GM18909 (cell line): ENCODE data around the gene STXBP5.

Source experiments
- ATAC-seq: cut with Tn5 transposase; IDR thresholded peaks from one replicate; pipeline ENCODE4 v1.9.1; 2021; ENCODE audit warnings: mild to moderate bottlenecking; ENCODE audit not compliant: unreplicated experiment, poor library complexity

Gene STXBP5

DNA sequence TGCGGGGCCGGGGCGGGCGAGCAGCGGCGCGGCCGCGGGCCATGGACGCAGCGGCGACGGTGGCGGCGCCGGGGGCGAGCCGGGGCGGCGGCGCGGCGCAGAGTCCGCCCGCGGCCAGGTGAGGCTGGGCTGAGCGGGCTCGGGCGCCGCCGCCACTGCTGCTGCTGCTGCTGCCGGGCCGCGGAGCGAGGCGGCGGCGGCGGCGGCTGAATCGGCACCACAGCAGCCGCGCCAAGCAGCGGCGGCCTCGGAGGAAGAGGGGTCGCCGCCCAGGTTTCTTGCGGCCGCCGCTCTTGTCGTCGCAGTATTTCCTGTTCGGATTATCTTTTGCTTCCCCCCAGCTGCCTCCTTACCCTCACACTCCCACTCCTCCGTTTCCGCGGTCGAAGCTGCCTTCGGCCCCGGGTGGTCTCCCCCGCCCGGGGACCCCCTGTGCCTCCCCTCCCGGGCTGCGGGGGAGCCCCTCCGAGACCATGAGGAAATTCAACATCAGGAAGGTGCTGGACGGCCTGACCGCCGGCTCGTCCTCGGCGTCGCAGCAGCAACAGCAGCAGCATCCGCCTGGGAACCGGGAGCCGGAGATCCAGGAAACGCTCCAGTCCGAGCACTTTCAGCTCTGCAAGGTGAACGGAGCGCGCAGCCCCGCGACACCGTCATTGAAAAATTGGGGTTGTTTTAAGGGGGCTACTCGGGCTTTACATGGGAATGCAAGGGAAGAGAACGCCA is at the start of gene STXBP5:
STXBP5 (plus strand) TSS at position 358 of the 726 bp plus-strand sequence; CDS start at position 474, 116 bp downstream.
- ATAC-seq, result peak; percentile 27

DNA sequence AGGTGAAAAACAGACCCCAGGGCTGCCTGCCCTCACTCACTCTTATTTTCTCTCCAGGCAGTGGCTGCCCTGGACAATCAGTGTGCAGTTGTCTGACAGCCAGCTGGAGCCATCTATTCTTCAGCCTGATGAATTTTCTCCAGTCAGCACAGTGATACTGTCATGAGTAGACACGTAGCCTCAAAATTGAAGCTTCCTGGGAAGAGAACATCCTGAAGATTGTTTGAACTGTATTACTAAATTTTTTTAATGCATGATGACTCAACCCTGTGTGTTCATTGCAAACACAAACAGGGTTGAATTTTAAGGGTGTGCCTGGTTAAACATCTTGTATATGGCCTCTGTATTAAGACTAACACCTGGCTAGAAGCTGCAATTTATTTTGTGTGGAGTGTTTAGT is 49.8 kb upstream of the STXBP5 start:
- no peak for ATAC-seq

DNA sequence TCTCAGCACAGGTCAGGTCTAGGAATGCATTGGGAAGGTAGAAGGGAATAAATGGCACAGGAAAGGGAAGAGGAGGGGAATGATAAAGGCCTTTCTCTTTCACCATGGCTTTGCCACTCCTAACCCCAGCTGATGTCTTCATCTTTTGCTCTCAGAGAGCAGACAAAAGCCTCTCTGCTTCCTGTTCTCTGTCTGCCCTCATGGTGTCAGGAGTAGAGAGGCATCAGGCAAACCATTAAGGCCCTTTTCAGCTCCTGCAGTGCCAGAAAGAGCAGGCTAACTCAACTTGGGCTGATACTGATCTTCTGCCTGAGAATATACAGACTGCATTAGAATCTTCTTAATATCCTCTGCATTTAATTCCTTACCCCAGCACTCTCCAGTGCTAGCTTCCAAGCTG is 48.0 kb upstream of the STXBP5 start:
- no peak for ATAC-seq

DNA sequence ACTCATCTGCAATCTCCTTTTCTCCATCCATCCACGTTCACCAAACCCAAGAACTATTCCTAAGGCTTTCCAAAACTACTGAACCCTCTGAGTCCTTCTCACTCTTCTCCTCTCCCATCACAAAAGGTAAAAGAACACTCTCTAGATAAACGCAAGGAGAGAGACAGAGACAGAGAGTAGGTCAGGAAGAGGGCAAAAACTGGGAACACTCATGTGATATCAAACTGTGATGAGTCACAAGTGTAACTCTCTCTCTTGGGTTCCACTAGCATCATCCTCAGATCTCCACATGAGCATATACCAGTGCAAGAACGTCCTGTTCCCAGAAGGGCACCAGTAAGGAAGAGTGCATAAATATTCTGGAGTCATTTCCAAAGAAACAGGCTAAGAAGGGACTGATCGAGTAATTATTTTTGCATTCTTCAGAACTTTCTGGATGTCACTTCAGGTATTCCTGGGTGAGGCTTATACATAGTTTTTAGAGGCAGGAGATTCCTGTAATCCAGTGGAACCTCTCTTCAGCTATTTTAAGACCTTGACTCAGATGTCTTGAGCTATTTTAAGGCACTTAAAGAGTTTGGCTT is 47.3 kb upstream of the STXBP5 start:
- ATAC-seq, result no peak

DNA sequence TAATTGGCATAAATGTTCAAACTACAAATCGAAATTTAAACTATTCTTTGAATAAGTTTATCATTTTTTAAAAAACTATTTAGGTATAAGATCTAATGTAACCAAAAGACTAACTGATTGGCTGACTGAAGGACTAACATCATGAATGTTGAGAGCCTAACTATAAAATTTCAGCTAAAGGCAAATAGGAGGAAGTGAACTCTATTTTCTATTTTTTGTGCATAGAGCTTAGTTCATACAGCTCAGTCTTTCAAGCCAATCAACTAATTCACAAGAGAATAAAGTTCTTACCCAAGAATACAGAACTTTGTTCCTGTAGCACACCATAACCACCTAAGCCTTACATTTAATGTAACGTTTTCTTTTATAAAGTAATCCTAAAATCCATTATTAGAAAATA is 46.3 kb upstream of the STXBP5 start:
- no peak for ATAC-seq

DNA sequence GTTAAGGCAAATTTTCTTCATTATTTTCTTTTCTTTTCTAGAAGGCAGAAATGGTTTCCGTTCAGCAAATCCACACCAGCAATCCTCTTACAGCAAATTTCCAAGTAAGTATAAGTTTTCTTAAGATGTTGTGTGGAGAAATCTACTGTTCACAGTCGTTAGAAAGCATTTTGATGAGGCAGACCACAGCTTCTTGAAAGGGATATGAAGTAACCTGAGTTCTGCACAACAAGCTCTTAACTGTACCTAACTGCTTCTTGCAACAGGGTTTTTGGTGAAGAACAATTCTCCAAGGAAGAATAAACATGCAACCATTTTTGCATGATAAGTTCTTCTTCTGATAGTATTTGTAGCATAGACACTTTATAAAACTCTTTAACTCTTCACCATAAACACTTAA is 45.3 kb upstream of the STXBP5 start:
- ATAC-seq, result no peak

DNA sequence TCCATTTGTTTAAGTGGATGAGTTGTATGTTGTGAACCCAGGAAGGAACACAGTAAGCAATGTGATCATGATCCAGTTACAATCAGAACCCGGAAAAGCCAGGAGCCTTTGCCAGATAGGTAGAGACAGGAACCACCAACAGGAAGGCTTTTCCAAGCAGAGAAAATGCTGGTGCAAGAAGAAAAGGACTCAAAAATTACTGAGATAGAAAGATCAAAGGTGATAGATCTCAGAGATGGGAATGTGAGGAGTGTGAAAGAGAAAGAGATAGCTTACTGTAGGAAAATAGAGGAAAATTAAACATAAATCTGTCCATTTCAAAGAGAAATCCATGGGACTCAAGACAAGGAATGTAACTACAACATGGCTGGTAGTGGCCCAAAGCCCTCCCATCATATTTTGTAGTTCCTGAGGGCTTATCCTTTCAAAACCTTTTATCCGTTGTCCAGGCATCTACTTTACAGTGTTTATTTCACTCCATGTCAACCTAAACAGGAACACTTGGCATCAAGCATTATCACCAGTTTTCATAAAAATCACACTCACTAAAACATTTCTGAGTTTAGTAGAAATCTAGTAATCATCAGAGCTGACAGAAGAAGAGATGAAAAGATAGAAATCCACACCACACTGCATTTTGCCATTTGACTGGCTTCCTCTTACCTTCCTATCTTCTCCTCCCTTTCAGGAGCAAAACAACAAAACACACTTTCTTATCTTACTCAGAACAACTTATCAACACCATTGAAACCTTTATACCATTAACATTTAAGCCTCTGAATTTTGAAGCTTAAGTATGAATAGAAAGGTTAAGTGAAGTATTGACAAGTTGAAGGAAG is 44.5 kb upstream of the STXBP5 start:
- ATAC-seq, result no peak

DNA sequence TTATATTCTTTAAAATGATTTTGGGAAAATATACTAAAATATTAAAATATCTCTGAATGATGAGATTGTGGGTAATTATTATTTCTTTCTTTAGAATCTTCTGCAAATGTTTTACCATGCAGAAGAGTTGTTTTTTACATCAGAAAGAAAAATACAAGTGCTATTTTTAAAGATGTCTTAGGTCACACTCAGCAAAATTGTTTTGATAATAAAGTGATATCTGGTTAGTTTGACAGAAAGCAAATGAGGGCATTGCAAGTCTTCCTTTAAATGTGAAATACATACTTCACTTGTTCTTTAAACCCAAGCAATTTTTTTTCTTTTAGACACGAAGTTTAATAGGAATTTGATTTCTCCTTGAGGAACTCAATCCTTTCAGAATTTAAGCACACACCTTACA is 43.6 kb upstream of the STXBP5 start:
- no peak for ATAC-seq

DNA sequence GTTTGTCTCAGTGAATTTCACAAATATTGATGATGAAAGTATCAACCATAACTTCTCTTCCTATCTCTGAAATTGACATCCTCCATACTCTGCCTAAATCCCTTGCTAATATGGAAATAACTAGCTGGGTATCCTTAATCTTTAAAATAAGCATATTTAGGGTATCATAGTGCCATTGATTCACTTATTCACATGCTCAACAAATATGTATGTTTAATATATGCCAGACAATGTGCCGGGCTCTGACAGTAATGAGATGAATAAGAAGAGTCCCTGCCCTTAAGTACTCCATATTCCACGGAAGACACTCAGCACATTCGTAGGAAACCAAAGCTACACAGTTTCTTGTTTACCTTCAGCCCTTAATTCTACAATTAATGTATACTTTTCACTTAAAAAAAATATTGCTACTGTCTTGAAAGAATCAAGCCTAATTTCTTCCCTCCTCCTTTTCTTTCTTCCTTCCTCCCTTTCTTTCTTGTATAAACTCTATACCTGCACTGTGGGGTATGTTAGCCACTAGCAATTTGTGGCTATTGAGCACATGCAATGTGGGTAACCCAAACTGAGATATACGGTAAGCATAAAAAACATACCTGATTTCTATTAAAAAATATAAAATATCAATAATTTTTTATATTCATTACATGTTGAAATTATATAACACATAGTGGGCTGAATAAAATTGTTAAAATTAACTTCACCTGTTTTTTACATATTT is 42.8 kb upstream of the STXBP5 start:
- ATAC-seq, result no peak

DNA sequence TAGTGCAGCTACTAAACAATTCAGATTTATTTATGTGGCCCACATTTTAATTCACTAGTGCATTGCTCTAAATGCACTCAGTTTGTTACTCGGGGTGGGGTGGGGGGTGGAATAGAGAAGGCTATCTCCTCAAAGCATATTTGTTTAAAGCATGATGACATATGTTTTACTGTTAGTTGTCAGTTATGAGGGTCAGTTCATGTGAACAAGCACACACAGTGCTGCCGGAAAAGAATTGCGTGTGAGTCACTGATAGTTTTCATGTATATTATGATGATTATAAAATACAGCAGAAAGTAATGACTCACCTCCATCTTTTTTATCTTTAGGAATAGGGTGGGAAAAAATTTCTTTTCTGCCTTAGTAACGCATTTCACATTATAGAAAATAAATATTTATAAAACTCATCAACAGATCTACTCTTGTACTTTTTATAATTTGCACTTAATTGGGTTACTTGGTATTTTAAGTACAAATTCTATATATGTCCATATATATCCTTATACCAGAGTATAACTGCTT is 42.2 kb upstream of the STXBP5 start:
- ATAC-seq, result no peak

DNA sequence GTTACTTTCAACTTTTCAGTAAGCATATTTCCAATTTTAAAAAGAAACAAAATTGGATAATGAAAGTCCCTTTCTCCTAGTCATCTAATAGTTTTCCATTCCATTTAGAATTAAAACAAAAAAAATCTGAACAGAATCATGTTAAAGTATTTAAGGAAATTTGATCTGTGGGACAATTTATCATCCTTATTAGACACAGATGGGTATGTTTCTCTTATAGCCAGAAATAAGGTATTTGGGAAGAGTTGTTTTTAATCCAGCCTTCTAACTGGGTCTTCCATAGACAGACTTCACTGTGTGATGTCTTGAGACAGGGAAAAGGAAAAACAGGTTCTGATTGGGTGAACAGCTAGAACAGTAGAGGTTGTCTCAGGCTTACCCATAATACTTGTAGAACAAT is 39.5 kb upstream of the STXBP5 start:
- ATAC-seq, result no peak

DNA sequence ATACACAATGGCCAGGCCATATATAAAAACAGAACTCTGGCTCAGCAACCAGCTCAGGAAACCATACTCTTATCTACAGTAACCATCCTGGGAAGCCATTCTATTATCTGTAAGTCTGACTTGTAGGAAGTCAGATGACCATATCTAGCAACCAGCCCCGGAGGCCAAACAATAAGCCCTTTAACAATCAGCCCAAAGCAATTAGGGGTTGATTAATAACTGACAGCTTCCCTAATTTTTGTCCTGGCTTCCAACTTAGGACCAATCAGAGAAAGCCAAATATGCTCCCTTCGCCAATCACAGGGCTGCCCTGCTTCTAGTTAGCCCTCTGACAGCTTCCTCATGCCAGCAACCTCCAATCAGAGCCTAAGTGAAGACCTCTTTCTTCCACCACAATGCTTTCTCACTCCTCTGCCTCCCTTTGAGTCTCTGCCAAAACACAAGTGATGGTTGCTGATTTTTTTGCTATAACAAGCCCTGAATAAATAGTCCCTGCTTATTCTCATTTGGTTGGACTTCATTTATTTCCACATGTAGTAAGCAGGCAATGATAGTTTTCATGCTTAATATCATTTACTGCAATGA is 37.8 kb upstream of the STXBP5 start:
- ATAC-seq, result no peak

DNA sequence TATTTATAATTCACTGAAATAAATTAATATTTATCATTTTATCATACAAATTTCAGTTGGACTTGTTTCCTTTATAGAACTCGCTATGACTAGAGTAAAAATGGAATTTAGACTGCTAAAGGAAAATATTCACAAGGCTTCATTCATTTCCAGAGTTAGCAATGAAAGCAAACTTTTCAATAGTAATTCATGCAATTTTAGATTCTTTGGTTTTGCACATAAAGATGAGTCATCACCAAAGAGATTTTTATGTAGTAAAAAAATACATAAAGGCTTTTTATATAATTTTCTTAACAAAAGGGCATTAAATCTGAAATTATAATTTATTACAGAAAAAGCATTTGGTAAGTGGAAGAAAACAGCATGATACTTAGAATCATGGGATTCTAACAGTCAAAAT is 37.2 kb upstream of the STXBP5 start:
- ATAC-seq, result no peak

DNA sequence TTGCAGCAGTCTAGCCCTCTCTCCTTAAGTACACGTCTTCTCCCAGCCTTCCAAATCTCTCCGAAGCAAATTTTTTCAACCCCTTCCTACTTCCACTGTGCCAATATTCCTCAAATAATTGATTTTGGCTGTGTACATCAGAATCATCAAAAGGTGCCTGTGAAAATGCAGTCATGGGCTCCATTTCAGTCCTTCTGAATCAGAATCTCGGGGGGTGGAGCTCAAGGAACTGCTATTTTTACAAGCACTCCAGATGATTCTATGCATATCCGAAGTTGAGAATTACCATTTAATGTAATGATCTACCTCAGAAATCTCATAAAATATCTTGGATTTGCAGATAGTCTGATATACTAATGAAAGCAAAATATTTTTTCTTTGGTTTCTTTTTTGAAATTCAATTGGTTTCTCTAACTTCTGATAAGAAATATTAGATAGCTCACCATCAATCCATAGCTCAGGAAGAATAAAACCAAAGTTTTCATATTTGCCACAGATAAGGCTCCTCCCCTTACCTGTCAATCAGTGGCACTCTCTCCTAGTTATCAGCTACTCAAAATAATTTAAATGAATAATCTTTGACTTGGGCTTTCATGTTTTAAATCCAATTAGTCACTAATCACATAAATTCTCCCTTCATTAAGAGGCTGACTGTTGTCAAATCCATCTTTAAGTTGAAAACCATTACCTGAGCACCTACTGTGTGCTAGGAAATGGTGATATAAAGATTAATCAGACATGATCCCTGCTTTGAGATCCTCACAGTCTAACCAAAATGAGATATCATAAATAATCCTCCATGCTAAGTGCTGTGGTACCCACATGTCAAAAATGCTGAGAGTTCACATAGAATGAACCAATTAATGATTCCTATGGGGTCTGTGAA is 36.4 kb upstream of the STXBP5 start:
- no peak for ATAC-seq

DNA sequence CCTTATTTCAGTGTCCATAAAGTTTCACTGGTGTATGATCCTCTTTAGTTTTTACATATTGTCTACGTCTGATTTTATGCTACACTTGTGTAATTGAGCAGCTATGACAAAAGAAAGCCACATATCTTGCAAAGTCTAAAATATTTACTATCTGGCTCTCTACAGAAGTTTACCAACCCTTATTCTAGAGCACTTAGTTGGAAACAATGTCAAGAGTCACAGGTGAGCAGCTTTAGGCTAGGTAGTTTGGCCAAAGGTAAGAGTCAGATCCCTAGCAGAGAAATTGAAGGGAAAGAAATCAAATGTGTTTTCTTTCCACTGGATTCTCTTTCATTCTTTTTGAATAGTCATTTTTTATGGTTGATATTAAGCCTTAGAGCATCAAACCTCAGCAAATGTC is 34.7 kb upstream of the STXBP5 start:
- no peak for ATAC-seq

DNA sequence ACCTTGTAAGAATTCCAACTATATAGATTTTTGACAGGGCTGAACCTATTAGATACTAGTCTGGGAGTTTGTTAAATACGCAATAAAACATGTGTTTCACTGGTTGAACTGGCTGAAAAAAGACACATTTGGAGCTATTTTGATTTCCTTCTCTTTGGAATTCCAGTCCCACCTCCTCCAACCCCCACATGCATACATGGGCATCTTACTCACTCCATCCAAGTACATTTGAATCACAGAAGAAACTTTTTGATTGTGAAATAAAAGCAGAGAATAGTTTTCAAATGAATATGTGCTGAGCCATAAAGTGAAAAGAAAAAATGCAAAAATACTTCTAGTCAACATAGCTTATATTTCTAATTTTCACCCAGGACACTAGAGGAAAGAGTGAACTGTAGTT is 33.9 kb upstream of the STXBP5 start:
- no peak for ATAC-seq

DNA sequence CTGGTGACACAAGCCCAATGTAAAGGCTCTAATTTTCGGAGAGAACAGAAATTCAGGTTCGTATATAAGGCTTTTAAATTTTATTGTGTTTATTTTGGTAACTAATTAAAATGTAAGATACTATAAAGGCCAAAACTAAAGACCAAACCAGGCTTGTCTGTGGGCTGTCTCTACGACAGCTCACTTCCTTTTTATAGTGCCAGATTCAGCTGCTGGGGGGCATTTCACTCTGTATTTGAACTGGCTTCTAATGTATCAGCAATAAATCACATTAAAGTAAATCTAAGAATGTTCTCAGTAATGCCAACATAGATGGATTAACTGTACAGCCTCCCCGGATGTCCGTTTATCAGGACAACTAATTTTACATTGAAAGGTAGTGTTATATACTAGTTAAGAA is 31.1 kb upstream of the STXBP5 start:
- ATAC-seq, result no peak

DNA sequence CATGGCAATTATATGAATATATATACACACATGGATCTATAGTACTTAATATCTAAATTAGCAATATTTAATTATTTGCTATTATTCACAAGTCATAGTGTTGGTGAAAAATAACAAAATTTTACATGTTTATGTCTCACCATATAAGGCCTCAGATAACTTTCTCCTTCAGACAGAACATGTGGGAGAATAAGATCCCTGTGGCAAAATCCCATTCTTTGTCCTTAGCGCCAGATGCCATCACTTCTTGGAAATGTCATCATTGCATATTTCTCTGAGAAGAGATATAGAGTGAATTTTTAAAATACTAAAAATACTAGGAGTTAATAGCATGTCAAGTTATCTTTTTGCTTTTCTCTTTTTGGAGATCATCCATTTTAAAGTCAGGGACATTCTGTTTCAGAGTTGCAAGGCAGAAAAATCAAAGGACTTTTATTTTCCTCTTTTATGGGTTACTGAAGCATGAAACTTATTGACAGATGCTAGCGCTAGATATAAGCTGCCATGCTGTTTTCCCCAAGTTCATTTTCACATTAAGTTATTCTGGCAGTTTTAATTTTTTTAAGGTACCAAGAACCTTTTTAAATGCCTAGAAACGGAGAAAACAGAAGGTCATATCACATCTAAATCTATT is 30.4 kb upstream of the STXBP5 start:
- no peak for ATAC-seq

DNA sequence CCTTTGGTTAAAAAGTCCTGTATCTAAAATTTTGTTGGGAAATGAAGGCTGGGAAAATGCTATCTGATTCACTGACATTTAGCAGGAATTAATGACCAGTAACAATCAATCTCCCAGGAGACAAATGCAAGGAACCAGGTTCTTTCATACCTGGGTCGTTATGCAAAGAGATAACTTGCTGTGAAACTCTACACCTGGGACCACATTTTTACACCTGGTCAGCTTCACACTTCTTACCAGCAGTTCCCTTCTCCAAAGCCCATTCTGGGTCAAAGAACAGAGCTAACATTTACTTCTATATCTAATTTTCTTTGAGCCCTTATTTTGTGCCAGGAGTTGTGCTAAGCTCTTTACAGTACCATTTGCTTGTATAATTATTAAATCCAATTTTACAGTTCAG is 27.4 kb upstream of the STXBP5 start:
- ATAC-seq, result no peak
